GM23338 (cell line): ENCODE results near the gene PSMD4. TPM values are rescaled to one million over a fixed set of nuclear protein-coding genes. Genes with fewer than 3 reads are reported as not detected.

Experiments
- ATAC-seq: fragments of 200-7000 bp; cut with Tn5 transposase; 3 replicates; pipeline ENCODE4 v1.9.1; 2020
- DNase-seq: peaks from one replicate; pipeline ENCODE4 v3.0.0-alpha.2; 2015; ENCODE audit warnings: low spot score
- H2AFZ ChIP-seq: fragments of 200-600 bp; sonication (generic); 2 replicates; pipeline ENCODE4 v1.8.0; 2016; ENCODE audit warnings: antibody characterized with exemption, mild to moderate bottlenecking, moderate library complexity
- H3F3A ChIP-seq: fragments of 200-600 bp; sonication (generic); replicated peaks from 2 replicates; pipeline ENCODE4 v1.8.0; 2017; ENCODE audit warnings: antibody characterized with exemption, mixed run types, low read depth
- H3K27ac ChIP-seq: fragments of 200-600 bp; sonication (generic); 2 replicates; pipeline ENCODE4 v1.6.1; 2016; ENCODE audit warnings: low read depth
- H3K27me3 ChIP-seq: fragments of 200-600 bp; sonication (generic); 2 replicates; pipeline ENCODE4 v1.8.0; 2016; ENCODE audit warnings: mild to moderate bottlenecking, mixed run types, moderate library complexity; ENCODE audit not compliant: insufficient read depth
- H3K36me3 ChIP-seq: fragments of 200-600 bp; sonication (generic); 2 replicates; pipeline ENCODE4 v1.8.0; 2016; ENCODE audit warnings: mild to moderate bottlenecking; ENCODE audit not compliant: insufficient read depth
- H3K4me1 ChIP-seq: fragments of 200-600 bp; sonication (generic); 2 replicates; pipeline ENCODE4 v1.8.0; 2016; ENCODE audit warnings: mild to moderate bottlenecking, moderate library complexity; ENCODE audit not compliant: insufficient read depth
- H3K4me2 ChIP-seq: fragments of 200-600 bp; sonication (generic); 2 replicates; pipeline ENCODE4 v1.7.1; 2017; ENCODE audit warnings: mixed run types
- H3K4me3 ChIP-seq: fragments of 200-600 bp; sonication (generic); 2 replicates; pipeline ENCODE4 v1.6.1; 2016; ENCODE audit warnings: mixed run types
- H3K79me2 ChIP-seq: fragments of 200-600 bp; sonication (generic); replicated peaks from 2 replicates; pipeline ENCODE4 v1.8.0; 2017; ENCODE audit warnings: mild to moderate bottlenecking; ENCODE audit not compliant: insufficient read depth
- H3K9me2 ChIP-seq: fragments of 200-600 bp; sonication (generic); 2 replicates; pipeline ENCODE4 v1.8.0; 2017; ENCODE audit not compliant: insufficient read depth
- H4K20me1 ChIP-seq: fragments of 200-600 bp; sonication (generic); replicated peaks from 2 replicates; pipeline ENCODE4 v1.8.0; 2017; ENCODE audit warnings: mild to moderate bottlenecking; ENCODE audit not compliant: insufficient read depth
- H3K27ac Mint-ChIP-seq: 2 replicates; pipeline ENCODE4 v1.8.0; 2020; ENCODE audit warnings: inconsistent platforms, mild to moderate bottlenecking, moderate library complexity, mixed read lengths
- H3K27me3 Mint-ChIP-seq: 3 replicates; pipeline ENCODE4 v1.8.0; 2022; ENCODE audit warnings: low read depth, mild to moderate bottlenecking, moderate library complexity, mixed read lengths, inconsistent platforms; ENCODE audit not compliant: insufficient read depth, poor library complexity
- H3K36me3 Mint-ChIP-seq: 3 replicates; pipeline ENCODE4 v1.8.0; 2021; ENCODE audit warnings: low read depth, mild to moderate bottlenecking, inconsistent platforms, moderate library complexity, mixed read lengths
- H3K4me1 Mint-ChIP-seq: 3 replicates; pipeline ENCODE4 v1.8.0; 2020; ENCODE audit warnings: mild to moderate bottlenecking, inconsistent platforms, mixed read lengths
- H3K4me3 Mint-ChIP-seq: 3 replicates; pipeline ENCODE4 v1.8.0; 2021; ENCODE audit warnings: moderate library complexity, mild to moderate bottlenecking, inconsistent platforms, mixed read lengths
- H3K9me3 Mint-ChIP-seq: 3 replicates; pipeline ENCODE4 v1.8.0; 2020; ENCODE audit warnings: moderate library complexity, mild to moderate bottlenecking, inconsistent platforms, mixed read lengths
- CREB1 ChIP-seq: fragments of 250-450 bp; sonication (Bioruptor Pico); IDR thresholded peaks from 2 replicates; pipeline ENCODE4 v1.5.0; 2020; ENCODE audit warnings: low read depth, mild to moderate bottlenecking, moderate library complexity
- CTCF ChIP-seq, 2 experiments: fragments of 200-600 bp in 1 of 2; sonication (generic) in 1 of 2; conservative IDR thresholded peaks; 2 replicates each; pipeline versions ENCODE4 v1.5.1 to v1.6.1; 2016 to 2017; ENCODE audit warnings: antibody characterized with exemption in 2 of 2, low read depth in 2 of 2, mild to moderate bottlenecking in 2 of 2, moderate library complexity in 1 of 2
- EZH2phosphoT487 ChIP-seq: fragments of 200-600 bp; sonication (generic); IDR thresholded peaks from one replicate; pipeline ENCODE4 v1.8.1; 2018; ENCODE audit warnings: antibody characterized with exemption; ENCODE audit not compliant: unreplicated experiment
- POLR2AphosphoS5 ChIP-seq: IDR thresholded peaks from 2 replicates; pipeline ENCODE4 v1.6.1; 2016; ENCODE audit warnings: antibody characterized with exemption, low read depth
- REST ChIP-seq: IDR thresholded peaks from one replicate; pipeline ENCODE4 v1.6.1; 2018; ENCODE audit warnings: antibody characterized with exemption; ENCODE audit not compliant: unreplicated experiment
- STAT1 ChIP-seq: IDR thresholded peaks from one replicate; pipeline ENCODE4 v1.6.1; 2016; ENCODE audit warnings: antibody characterized with exemption; ENCODE audit not compliant: unreplicated experiment
- ZNF114 ChIP-seq: fragments of 250-450 bp; sonication (Bioruptor Pico); IDR thresholded peaks from 2 replicates; pipeline ENCODE4 v1.5.0; 2020; ENCODE audit warnings: mild to moderate bottlenecking, moderate library complexity
- polyA plus RNA-seq: library from polyadenylated mRNA; unstranded; fragments of >200 nt; fragmentation: Nextera tagmentation; extraction: Ambion mirVana; gene quantifications from 2 replicates; pipeline ENCODE4 v1.2.1, GENCODE V29; 2016
- total RNA-seq: library from RNA; depleted of rRNA; stranded (reverse); fragments of >200 nt; shearing (Covaris generic); gene quantifications from 2 replicates; pipeline ENCODE4 v1.2.3, GENCODE V29; 2014
- TF ChIP-seq, protein P1 (sequence below): fragments of 250-450 bp; sonication (Bioruptor Pico); IDR thresholded peaks from 2 replicates; pipeline ENCODE4 v1.5.0; 2020; ENCODE audit warnings: mild to moderate bottlenecking, moderate library complexity
- TF ChIP-seq, protein P2 (sequence below): IDR thresholded peaks from 2 replicates; pipeline ENCODE4 v1.6.1; 2016; ENCODE audit warnings: antibody characterized with exemption

The PSMD4 gene
- total and polyA plus RNA-seq, 2 experiments from 2014 or later: 171 to 235 TPM

GRCh38 chr1:151315565-151316235 is 61.2 kb downstream of the PSMD4 start:
- Histone ChIP-seq H3K4me2 (no peak overlapping the region), H3K27ac (no peak overlapping the region), H3K79me2 (0 out of 2 replicates have a peak, but pooled peaks cover 3% of the 10 kb centered on the region), H4K20me1 (peaks cover 6% of the 10 kb centered on the region), H3K27me3 (no peaks in the 10 kb centered on the region), H3F3A (0 out of 2 replicates have a peak, but pooled peaks cover 4% of the 10 kb centered on the region), H3K4me1 (no peaks in the 10 kb centered on the region), H3K9me2 (no peaks in the 10 kb centered on the region), H2AFZ (no peak overlapping the region), H3K4me3 (no peak overlapping the region), H3K36me3 (no peaks in the 10 kb centered on the region; the same call in 1 of the 2 replicates)
- Mint-ChIP-seq H3K4me1 (peaks cover under 1% of the 10 kb centered on the region), H3K36me3 (peaks cover 14% of the 10 kb centered on the region), H3K27ac (no peak overlapping the region), H3K4me3 (no peak overlapping the region), H3K9me3 (no peaks in the 10 kb centered on the region), H3K27me3 (peaks cover under 1% of the 10 kb centered on the region)
- no peak for DNase-seq
- no peak for ATAC-seq
- TF ChIP-seq, protein P1, sequence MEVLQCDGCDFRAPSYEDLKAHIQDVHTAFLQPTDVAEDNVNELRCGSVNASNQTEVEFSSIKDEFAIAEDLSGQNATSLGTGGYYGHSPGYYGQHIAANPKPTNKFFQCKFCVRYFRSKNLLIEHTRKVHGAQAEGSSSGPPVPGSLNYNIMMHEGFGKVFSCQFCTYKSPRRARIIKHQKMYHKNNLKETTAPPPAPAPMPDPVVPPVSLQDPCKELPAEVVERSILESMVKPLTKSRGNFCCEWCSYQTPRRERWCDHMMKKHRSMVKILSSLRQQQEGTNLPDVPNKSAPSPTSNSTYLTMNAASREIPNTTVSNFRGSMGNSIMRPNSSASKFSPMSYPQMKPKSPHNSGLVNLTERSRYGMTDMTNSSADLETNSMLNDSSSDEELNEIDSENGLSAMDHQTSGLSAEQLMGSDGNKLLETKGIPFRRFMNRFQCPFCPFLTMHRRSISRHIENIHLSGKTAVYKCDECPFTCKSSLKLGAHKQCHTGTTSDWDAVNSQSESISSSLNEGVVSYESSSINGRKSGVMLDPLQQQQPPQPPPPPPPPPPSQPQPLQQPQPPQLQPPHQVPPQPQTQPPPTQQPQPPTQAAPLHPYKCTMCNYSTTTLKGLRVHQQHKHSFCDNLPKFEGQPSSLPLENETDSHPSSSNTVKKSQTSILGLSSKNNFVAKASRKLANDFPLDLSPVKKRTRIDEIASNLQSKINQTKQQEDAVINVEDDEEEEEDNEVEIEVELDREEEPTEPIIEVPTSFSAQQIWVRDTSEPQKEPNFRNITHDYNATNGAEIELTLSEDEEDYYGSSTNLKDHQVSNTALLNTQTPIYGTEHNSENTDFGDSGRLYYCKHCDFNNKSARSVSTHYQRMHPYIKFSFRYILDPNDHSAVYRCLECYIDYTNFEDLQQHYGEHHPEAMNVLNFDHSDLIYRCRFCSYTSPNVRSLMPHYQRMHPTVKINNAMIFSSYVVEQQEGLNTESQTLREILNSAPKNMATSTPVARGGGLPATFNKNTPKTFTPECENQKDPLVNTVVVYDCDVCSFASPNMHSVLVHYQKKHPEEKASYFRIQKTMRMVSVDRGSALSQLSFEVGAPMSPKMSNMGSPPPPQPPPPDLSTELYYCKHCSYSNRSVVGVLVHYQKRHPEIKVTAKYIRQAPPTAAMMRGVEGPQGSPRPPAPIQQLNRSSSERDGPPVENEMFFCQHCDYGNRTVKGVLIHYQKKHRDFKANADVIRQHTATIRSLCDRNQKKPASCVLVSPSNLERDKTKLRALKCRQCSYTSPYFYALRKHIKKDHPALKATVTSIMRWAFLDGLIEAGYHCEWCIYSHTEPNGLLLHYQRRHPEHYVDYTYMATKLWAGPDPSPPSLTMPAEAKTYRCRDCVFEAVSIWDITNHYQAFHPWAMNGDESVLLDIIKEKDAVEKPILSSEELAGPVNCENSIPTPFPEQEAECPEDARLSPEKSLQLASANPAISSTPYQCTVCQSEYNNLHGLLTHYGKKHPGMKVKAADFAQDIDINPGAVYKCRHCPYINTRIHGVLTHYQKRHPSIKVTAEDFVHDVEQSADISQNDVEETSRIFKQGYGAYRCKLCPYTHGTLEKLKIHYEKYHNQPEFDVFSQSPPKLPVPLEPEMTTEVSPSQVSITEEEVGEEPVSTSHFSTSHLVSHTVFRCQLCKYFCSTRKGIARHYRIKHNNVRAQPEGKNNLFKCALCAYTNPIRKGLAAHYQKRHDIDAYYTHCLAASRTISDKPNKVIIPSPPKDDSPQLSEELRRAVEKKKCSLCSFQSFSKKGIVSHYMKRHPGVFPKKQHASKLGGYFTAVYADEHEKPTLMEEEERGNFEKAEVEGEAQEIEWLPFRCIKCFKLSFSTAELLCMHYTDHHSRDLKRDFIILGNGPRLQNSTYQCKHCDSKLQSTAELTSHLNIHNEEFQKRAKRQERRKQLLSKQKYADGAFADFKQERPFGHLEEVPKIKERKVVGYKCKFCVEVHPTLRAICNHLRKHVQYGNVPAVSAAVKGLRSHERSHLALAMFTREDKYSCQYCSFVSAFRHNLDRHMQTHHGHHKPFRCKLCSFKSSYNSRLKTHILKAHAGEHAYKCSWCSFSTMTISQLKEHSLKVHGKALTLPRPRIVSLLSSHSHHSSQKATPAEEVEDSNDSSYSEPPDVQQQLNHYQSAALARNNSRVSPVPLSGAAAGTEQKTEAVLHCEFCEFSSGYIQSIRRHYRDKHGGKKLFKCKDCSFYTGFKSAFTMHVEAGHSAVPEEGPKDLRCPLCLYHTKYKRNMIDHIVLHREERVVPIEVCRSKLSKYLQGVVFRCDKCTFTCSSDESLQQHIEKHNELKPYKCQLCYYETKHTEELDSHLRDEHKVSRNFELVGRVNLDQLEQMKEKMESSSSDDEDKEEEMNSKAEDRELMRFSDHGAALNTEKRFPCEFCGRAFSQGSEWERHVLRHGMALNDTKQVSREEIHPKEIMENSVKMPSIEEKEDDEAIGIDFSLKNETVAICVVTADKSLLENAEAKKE (CRISPR knock-in tag): no peak
- TF ChIP-seq POLR2AphosphoS5: no peak
- TF ChIP-seq CREB1 (CRISPR knock-in tag): no peak
- TF ChIP-seq EZH2phosphoT487: no peak
- TF ChIP-seq REST: no peak
- no peak for TF ChIP-seq ZNF114 (CRISPR knock-in tag)
- no peak for TF ChIP-seq STAT1
- TF ChIP-seq, protein P2, sequence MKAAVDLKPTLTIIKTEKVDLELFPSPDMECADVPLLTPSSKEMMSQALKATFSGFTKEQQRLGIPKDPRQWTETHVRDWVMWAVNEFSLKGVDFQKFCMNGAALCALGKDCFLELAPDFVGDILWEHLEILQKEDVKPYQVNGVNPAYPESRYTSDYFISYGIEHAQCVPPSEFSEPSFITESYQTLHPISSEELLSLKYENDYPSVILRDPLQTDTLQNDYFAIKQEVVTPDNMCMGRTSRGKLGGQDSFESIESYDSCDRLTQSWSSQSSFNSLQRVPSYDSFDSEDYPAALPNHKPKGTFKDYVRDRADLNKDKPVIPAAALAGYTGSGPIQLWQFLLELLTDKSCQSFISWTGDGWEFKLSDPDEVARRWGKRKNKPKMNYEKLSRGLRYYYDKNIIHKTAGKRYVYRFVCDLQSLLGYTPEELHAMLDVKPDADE: no peak
- TF ChIP-seq CTCF (conservative IDR thresholded peaks at IDR 0.05; ENCODE audit: low read depth in 2 of 2): no peak
